D721Med (cell line): ENCODE measurements around the gene UPK1B.
"Not testable (repeated sequence)": the region's sequence is repeated elsewhere in the genome, so short reads cannot be mapped to it uniquely, and the experiment has no call there.

Source experiments
- DNase-seq: peaks from one replicate; pipeline ENCODE4 v3.0.0; 2011; ENCODE audit warnings: low spot score; ENCODE audit not compliant: insufficient read length
- FAIRE-seq: peaks from 2 replicates; lab custom pipeline; 2011; peaks lifted over from hg19 to GRCh38; lab: Jason Lieb, UNC
- CTCF ChIP-seq: IDR thresholded peaks from 2 replicates; pipeline ENCODE4 v1.5.1; 2012; ENCODE audit warnings: mild to moderate bottlenecking, control low read depth; ENCODE audit not compliant: insufficient read depth; ENCODE audit errors: missing control alignments

The UPK1B gene

GRCh38 chr3:119160815-119161214, 12.6 kb upstream of the UPK1B start:
- no peak for DNase-seq
- TF ChIP-seq CTCF, result no peak
- no peak for FAIRE-seq

DNA sequence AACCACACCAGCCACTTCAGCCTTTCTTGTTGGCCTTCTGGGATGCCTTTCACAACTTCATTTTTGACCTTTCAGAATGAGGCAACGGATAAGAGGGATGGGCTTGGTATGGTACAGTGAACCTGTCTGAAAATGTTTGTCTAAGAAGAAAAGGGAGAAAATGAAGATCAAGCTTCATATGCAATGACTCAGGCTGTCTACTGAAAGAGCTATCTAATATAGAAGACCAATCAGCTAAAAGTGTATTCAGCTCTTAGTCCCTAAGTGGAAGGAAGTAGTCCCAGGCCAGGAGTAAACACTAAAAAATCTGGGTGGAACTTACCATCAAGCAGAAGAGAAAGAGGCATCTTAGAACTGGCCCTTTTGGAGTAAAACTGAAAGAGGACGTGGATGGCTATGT, 12.2 kb upstream of the UPK1B start:
- no peak for FAIRE-seq
- no peak for DNase-seq
- TF ChIP-seq CTCF, result no peak

- not testable (repeated sequence) for DNase-seq, FAIRE-seq
Measured at GRCh38 chr3:119164745-119165144, 8.7 kb upstream of the UPK1B start.

- DNase-seq, result no peak
- TF ChIP-seq CTCF, result no peak
- FAIRE-seq, result no peak
Measured at GRCh38 chr3:119170821-119171220, 2.6 kb upstream of the UPK1B start.

- FAIRE-seq (no peak), DNase-seq (no peak)
- TF ChIP-seq CTCF, result no peak
Measured at GRCh38 chr3:119175872-119176756, 2.7 kb downstream of the UPK1B start.

DNA sequence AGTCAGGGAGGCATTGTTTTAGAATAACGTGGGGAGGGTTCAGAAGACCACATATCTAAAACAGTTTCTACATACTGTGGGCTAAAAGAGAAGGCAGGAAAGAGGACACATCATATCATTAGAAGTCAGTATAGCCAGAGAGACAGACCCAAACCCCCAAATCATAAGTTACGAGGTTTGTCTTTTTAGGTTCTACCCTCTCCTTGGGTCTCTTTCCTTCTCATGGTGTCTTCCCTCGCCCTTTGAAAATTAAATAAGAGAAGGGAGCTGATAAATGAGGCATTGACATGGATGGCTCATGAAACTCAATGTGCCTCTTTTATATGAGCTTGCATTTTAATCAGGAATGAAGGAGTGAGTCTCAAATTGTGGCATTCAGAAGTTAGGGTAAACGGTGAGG, 3.4 kb downstream of the UPK1B start:
- DNase-seq (no peak), FAIRE-seq (no peak)
- no peak for TF ChIP-seq CTCF

- TF ChIP-seq CTCF, result no peak
- DNase-seq (no peak), FAIRE-seq (no peak)
Measured at GRCh38 chr3:119177321-119177720, 3.9 kb downstream of the UPK1B start.
